ENCODE data around the gene MUL1. TPM values are rescaled to one million over a fixed set of nuclear protein-coding genes. Genes with fewer than 3 reads are reported as not detected.

Gene MUL1
- total RNA-seq, result 10 to 100 TPM; 25.4 to 35.1 (median 29.6) TPM

GRCh38 chr1:20507564-20508410, at the start of gene MUL1:
Gene MUL1, minus strand, starts transcription at chr1:20508151. Its CDS starts 127 bp downstream, at chr1:20508024.
- Histone ChIP-seq H3K9me3 (no peaks in the 10 kb centered on the region), H3K27me3 (no peaks in the 10 kb centered on the region), H3K4me3 (peak within 1 kb of the TSS; percentile 63 to 94 (median 78)), H3K4me1 (no peaks in the 10 kb centered on the region), H3K27ac (peak within 1 kb of the TSS; percentile 86 to 90), H3K36me3 (no peaks in the 10 kb centered on the region)
- peak; percentile 90 to 93 for DNase-seq (ENCODE audit: low spot score in 2 of 2)
- TF ChIP-seq CTCF (IDR thresholded peaks at IDR 0.05), result no peak
- peak; percentile 89 to 93 (median 91) for TF ChIP-seq POLR2AphosphoS5 (IDR thresholded peaks at IDR 0.05)
- peak; percentile 73 for TF ChIP-seq POLR2A (IDR thresholded peaks at IDR 0.05)
- intact Hi-C loops (cut with DNase I; ENCODE audit: low total_unique reads), result loop anchor here (5.0 kb wide), 1 partner anchor 795 kb away; no protein-coding TSS in a partner anchor

- Histone ChIP-seq H3K9me3 (no peaks in the 10 kb centered on the region), H3K4me3 (no peak overlapping the region), H3K4me1 (peaks cover 0 to 6% of the 10 kb centered on the region in 2 donors), H3K27me3 (peaks cover 0 to 29% of the 10 kb centered on the region in 2 donors), H3K27ac (no peak overlapping the region), H3K36me3 (no peaks in the 10 kb centered on the region)
- intact Hi-C loops (cut with DNase I; ENCODE audit: low total_unique reads), result loop anchor here (1.0 kb wide), 1 partner anchor 25 kb away; no protein-coding TSS in a partner anchor
- no peak for DNase-seq (ENCODE audit: low spot score in 2 of 2)
- TF ChIP-seq CTCF (IDR thresholded peaks at IDR 0.05), result no peak
- no peak for TF ChIP-seq POLR2A (IDR thresholded peaks at IDR 0.05)
- no peak for TF ChIP-seq POLR2AphosphoS5 (IDR thresholded peaks at IDR 0.05)
These were observed 47.8 kb upstream of the MUL1 start for GRCh38 chr1:20555758-20556120.

- TF ChIP-seq POLR2AphosphoS5 (IDR thresholded peaks at IDR 0.05) (no peak), CTCF (IDR thresholded peaks at IDR 0.05) (no peak), POLR2A (IDR thresholded peaks at IDR 0.05) (no peak)
- DNase-seq (ENCODE audit: low spot score in 2 of 2), result peak in 1 of 2 donors; percentile 18
- H3K27me3 ChIP-seq, result peaks cover 0 to 29% of the 10 kb centered on the region in 2 donors
These were observed 47.2 kb upstream of the MUL1 start for GRCh38 chr1:20555025-20555757.

GRCh38 chr1:20552728-20553445, 44.9 kb upstream of the MUL1 start:
- intact Hi-C loops (cut with DNase I; ENCODE audit: low total_unique reads), result no loop called here
- Histone ChIP-seq H3K27ac (peak overlapping the region in 1 of 2 donors; percentile 78), H3K27me3 (peaks cover 0 to 35% of the 10 kb centered on the region in 2 donors), H3K9me3 (no peaks in the 10 kb centered on the region), H3K4me3 (peak overlapping the region; percentile 50 to 69 (median 52)), H3K4me1 (peaks cover 0 to 6% of the 10 kb centered on the region in 2 donors), H3K36me3 (no peaks in the 10 kb centered on the region)
- DNase-seq (ENCODE audit: low spot score in 2 of 2), result no peak
- TF ChIP-seq POLR2A (IDR thresholded peaks at IDR 0.05) (no peak), CTCF (IDR thresholded peaks at IDR 0.05) (no peak), POLR2AphosphoS5 (IDR thresholded peaks at IDR 0.05) (no peak)

More at GRCh38 chr1:20555025-20555757, 47.2 kb upstream of the MUL1 start:
- intact Hi-C loops (cut with DNase I; ENCODE audit: low total_unique reads), result loop anchor here (1.0 kb wide), 1 partner anchor 25 kb away; no protein-coding TSS in a partner anchor
- Histone ChIP-seq H3K9me3 (no peaks in the 10 kb centered on the region), H3K36me3 (no peaks in the 10 kb centered on the region), H3K27ac (peak overlapping the region in 1 of 2 donors; percentile 25), H3K4me3 (no peak overlapping the region), H3K4me1 (peaks cover 0 to 6% of the 10 kb centered on the region in 2 donors)
